Activated CD4-positive, alpha-beta T cell treated with anti-CD3 and anti-CD28 coated beads, Interleukin-2, amount 50 U/mL, for 16 hours (primary cell): Measurements from ENCODE around the gene COL27A1.
A peak's percentile ranks its signal among the peaks of the same experiment; 100 is the strongest.

ENCODE experiments used
- DNase-seq: peaks from one replicate; pipeline ENCODE4 v3.0.0-alpha.2; 2020

The COL27A1 gene

DNA sequence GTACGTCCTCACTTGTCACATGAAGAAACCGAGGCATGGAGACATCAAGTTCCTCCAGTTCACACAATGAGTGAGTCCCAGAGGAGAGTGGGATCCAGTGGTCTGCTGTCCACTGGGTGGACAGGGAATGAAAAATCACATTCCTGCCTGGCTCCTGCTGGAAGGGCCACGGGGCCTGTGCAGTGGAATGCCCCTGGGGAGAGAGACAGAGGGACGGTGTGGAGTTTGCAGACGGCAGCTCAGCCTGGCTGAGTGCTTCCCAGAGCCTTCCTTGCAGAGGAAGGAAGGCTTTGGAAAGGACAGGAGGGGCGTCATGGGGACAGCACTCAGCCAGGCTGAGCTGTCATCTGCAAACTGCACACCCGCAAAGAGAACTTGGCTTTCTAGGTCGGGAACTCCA, 74.7 kb downstream of the COL27A1 start:
- no peak for DNase-seq

DNA sequence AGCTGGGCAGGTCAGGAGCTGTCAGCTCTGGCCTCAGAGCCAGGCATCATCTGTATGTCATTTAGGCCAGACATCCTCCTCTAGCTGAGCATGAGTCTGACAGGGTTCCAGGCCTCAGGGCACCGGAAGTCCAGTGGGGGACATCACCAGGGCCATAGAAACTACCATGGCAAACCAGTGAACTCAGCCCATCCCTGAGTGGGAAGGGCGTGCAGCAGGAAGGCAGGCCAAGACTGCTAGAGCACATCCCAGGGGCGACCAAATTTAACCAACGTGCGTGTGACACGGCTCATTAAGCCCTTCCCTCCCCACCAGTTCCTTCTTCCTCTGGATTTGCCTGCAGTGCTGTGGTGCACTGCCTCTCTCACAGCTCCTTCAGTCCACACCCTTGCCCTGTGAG, 75.9 kb downstream of the COL27A1 start:
- no peak for DNase-seq

DNA sequence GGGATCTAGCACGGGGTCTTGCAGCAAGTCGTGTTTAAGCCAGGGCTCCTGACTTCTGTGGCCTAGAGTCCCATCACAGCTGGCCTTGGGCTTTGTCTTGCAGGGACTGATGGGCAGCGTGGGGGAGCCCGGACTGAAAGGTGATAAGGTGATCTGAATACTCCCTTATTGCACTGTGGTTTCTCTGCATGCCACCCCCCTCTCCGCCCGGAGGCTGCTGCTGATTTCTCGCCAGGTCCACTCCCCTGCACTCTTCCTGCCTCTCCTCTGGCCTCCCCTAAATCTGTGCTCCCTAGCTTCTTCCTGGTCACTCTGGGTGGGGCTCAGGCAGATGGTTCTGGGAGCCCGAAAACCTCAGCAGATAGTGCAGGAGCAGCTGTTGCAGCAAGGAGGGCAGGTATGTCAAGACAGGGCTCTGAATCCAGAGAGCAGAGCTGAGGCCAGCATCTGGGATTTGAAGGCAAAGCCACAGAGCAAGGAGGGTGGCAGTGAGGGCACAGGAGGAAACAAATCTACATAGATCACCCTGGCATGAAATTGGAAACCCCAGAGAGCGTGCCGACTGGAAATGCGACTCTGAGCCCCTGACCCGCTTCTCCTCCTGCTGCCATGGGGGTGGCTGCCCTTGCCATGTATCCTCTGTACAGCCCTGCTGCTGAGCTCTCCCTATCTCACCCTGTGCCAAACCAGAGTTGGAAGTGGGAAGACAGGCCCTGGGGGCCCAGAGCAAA, 76.5 kb downstream of the COL27A1 start:
- DNase-seq: no peak

DNA sequence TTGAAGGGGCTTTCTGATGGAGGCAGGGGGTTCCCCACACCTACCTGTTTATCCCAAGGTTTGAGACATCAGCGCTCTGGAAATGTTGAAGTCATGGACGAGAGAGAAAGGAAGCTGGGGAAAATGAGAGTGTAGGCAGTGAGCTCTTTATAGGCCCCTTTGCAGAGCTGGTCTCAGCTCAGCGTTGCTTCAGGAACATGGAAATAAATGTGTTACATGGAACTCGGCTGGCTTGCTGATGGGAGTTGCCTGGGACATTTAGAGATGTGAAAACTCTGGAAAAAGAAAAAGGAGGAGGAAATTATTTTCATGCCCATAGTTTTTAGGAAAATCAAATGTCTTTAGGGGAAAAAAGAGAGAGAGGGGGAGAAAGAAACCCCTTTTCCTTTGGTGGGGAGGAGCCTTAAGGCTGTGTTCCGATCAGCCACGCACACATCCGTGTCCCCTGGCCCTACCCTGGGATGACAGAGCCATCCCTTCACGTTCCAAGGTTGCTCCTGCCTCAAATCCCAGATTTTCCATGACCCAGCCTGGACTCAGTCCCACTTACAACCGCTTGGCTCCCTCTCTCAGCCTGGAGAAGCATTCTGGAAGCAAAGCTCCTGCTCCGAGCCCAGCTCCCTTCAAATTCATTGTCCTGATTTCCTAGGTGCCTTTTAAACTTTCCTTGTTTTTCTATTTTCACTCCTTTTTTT, 78.3 kb downstream of the COL27A1 start:
- DNase-seq: no peak

DNA sequence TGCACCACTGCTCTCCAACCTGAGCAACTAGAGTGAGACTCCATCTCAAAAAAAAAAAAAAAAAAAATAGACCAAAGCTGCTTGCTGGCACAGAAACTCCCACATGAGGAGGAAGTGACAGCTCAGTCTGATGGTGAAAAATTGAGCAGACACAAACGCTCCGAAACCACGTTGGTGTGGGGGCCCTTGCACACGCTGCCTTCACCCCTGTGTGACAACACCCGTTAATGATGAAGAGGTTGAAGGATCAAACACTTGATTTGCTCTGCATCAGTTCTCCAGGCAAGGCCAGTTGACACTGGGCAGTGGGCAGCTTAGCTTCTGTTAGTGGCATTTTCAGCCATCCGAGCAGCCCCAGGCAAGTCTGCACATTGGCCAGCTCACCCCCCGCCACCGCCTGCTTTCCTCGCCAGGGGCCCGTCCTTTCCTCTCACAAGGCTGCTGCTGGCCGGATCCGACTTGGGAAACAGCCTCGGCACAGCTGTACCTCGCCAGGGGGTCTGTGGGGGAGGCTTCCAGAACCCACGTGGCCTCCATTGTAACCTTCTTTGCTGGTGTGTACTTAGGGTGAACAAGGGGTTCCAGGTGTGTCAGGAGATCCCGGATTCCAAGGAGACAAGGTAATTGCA, 79.8 kb downstream of the COL27A1 start:
- DNase-seq: peak; percentile 5

DNA sequence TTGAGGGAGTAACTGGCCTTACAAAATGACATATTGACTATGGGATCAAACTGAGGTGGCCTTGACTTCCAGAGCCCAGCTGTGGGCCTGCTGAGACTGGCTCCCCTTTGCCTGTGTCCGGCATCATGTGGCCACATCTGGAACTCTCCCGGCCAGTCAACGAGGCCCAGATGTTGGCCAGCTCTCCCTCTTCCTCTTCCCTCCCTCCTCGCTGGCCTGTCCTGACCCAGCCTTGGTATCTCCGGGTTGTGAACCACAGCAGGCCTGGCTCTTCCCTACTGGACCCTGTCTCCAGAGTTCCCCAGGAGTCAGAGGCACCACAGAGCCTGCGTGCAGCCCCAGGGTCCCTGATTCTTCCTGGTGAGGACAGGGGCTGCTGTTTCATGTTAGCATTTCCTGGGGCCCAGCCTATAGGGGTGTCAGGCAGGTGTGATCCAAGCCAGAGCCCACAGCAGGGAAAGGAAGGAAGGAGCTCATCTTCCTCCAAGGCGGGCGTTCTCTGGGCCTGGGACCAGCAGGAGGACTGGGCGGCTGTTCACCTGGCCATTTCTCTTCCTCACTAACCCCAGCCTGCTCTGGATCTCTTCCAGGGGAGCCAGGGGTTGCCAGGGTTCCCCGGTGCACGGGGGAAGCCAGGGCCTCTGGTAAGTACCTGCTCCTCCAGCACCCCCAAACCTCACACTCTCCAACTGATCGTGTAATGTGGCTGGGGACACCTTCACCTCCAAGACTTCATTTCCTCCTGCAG, 81.2 kb downstream of the COL27A1 start:
- no peak for DNase-seq

DNA sequence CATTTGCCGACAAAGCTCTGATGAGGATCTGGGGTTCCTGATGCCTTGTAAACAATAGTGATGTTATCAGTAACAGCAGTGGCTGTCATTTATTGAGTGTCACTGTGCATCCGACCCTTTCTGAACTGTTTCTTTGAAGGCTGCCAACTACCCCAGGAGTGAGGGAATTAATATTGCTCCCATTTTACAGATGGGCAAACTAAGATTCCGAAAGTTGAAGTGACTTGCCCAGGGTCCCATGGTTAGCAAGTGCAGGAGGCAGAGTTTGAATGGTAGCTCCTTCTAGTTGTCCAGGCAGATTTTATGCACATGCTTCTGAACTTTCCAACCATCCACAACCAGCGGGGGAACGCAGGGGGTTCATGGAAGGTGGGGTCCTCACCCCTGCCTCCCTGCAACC, 81.9 kb downstream of the COL27A1 start:
- no peak for DNase-seq

DNA sequence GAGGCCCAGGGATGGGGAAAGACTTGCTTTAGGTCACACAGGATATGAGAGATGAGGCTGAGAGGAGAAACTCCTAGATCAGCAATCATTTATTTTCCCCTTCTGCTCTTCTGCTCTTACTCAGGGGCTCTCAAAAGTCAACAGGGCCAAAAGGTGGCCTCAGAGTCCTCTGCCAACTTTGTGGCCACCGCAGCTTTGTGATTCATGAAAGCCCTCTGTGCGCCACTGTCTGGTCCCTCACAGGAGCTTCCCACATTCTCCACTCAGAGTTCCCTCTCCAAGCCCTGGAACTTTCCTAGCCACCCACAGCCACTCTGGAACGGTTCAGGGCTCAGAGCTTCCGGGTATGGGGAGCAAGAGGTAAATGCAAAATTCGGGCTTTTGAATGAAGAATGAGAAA, 82.4 kb downstream of the COL27A1 start:
- DNase-seq: no peak

DNA sequence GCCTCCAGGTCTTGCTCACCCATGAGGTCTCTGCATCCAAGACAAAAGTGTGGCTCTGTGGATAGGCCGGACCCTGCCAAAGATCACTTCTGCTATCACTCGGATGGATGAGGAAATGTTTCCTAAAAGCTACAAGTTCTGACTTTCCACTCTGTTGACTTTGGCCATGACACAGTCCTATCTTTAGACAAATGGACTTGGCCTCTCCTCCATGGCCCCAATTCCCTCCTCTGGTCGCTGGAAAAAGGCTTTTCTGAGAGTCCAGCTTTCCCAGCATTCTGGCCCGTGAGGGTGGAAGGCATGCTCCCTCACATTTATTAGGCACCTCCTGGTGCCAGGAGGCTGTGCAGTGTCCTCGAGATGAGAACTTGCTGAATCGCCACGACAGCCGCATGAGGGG, 83.1 kb downstream of the COL27A1 start:
- no peak for DNase-seq

DNA sequence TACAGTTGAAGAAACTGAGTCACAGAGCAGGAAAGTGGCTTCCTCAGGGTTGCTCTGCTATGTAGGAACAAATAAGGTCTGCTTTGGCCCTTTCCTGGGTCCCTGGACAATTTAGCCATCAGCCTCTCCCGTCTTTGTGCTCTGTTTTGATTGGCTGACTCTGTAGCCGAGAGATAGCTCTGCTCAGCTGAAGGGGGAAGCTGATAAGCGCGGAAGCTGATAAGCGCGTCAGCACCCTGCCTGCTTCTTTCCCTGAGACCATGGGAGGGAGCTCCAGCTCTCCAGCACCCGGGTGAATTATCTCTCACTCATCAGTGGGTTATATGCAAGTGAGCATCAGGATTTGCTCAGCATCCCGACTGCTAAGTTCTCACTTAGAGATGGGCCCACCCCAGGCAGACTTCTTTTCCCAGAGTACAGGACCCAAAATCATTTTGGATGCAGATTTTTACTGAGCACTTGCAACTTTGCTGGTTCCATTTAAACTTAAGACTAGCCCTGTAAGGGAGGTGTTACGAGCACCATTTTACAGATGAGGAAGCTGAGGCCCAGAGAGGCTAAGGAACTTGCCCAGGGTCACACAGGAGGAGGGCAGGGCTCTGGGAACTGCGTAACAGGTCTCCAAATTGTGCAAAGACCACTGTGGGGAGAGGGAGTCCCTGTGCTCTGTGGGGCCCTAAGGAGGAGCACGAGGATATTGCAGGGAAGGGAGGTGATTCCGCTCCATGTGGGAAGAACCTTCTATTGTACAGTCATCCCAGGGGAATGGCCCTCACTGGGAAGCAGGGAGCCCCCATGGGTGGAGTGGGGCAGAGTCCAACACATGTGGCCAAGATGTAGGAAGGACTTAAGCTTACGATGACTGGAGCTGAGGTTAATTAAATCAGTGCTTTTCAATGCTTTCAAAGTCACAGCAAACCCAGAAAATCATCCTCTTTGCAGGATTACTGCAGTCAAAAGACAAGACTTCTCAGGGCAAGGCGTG, 83.8 kb downstream of the COL27A1 start:
- DNase-seq: no peak

DNA sequence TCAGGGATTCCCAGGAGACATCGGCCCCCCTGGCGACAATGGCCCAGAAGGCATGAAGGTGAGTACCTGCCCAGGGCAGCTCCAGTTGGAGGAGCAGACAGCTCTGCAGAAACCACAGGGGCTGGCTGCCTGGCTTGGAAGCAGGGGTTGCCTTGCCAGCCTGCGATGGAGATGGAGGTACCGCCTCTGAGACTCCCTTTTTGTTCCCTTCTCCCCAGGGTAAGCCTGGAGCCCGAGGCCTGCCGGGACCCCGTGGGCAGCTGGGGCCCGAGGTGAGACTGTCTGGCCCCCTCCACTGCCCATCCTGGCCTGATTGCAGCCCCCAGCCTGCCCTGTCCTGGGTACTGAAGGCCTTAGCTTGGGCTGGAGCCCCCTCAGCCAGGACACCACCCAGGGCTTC, 84.9 kb downstream of the COL27A1 start:
- no peak for DNase-seq

DNA sequence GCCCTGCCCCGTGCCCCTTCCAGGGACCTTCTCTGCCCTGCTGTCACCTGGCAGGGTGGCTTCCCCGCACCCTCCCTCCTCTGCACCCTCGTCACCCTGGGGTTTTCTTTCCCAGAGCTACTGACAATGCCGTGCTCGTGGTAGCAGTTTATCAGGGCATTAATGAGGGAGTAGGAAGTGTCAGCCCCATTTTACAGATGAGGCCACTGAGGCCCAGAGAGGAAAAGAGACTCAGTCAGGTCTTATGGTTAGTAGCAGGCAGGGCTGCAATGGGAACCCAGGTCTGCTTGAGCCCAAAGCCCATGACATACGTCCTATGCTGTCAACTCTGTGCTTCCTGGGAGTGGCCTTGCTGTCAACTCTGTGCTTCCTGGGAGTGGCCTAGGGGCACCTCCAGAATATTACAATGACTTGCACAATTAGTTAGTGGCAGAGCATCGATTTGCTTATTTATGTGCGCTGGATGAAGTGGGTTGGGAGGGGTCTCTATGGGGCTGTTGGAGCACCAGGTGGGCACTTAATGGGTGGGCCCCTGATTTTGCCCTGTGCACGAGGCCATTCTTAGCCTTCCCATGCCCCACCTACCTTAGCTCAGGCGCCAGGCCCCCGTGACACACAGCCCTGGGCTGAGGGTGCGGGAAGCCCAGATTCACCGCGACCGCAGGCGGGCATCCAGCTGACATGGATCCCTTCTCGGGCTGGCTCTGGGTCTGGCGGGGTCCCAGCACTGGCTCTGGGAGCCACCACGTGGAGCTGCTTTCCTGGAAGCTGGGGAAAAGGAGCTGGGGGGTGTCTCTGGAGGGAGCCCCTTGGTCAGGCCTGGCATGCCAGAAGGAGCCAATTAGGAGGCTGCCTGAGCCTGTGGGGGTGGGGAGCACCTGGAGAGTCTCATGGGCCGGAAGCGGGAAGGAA, 85.6 kb downstream of the COL27A1 start:
- DNase-seq: peak; percentile 37

DNA sequence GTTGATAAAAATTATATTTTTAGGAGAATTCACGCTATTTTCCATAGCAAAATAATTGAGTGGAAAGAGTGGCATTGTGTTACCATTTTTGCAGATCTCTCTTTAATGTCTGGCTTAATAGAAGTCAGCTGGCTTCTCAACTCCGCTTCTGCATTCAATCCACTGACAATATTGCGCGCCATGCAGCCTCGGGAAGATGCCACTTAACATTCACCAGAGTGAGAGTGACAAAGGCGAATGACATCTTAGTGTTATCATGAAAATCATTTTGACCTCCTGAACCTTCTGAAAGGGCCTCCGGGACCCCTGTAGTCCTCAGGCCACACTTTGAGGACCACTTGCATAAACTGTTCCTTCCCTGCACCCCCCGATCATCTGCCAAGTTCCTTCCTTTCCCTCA, 87.5 kb downstream of the COL27A1 start:
- no peak for DNase-seq

DNA sequence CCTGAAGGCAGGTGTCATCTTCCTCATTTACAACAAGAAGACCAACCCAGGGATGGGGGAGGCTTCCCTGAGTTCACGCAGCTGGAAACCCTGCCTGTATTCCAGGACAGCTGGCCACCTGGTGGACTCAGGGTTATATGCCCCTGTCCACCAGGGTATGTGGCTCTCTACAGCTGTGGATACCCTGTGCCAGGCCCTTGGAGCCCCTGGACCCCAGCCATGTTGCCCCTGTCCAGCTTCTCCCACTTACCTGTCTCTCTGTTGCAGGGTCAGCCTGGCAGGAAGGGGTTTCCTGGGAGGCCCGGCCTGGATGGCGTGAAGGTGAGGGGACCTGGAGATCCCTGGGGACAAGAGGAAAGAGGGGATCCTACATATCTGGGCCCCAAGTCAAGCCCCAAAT, 87.9 kb downstream of the COL27A1 start:
- no peak for DNase-seq

DNA sequence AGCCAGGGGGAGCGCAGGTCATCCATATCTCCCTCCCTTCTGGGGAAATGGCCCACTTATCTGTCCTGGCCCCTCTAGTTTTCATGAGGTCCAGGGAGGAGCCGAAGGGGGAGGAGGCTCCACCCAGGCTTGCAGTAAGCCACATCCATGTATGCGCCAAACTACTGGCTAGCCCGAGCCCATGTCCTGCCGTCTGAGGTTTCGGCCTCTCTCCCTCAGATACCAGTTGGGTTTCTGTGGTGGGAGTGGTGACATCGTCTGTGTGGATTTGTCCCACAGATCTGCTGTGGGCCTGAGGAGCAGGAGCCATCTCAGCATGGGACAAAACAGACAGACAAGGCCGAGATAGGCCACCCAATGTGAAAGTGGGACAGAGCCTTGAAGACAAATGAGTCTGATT, 89.2 kb downstream of the COL27A1 start:
- DNase-seq: no peak

DNA sequence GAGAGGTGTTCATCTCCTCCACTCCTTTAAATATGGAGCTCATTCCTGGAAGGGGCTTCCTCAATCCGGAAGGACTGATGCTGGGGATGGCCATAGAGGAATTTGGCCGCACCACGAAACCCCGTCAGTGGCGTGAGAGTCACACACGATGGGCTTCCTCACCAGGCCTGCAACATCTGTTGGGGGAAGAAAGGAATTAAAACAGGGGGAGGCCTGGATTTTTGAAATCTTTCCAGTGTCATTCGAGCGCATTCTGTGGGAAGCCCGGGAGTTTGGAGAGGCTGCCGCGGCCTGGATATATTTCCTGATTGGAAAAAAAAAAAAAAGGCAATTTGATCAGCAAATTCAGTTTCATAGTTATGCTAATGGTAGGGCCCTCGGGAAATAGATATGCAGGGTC, 91.2 kb downstream of the COL27A1 start:
- DNase-seq: no peak

DNA sequence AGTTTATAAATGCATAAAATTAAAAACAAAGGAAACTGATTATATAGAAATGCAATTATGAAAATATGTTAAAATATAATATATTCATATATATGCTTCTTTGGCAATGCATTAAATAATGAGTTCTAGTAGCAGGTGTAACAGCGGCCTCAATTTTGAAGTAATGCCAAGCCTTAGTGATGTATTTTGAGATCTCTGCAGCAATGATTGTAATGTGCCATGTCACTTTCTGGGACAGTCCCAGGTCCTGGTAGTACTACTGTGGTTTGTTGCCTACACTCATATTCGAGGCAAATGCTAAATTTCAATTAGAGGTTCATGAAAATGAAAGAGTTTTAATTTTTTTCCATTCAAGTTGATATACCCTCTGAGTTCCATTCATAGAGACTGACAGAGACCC, 91.7 kb downstream of the COL27A1 start:
- DNase-seq: no peak

DNA sequence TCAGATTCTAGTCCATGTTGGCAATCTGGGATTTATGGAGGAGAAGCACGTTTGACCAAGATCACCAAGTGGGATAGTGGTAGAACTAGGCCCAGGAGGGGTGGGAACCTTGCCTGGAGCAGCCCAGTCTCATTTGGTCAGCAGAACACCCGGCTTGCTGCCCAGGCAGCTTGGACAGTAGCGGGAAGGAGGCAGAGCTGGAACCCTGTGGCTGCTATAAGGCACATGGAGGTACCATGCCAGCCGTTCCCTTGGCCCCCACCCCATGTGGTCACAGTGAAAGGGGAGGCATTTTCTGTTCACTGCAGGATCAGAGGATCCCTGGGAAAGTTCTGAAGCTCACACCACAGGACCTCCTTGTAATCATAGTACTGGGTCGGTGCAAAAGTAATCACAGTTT, 92.2 kb downstream of the COL27A1 start:
- DNase-seq: no peak

DNA sequence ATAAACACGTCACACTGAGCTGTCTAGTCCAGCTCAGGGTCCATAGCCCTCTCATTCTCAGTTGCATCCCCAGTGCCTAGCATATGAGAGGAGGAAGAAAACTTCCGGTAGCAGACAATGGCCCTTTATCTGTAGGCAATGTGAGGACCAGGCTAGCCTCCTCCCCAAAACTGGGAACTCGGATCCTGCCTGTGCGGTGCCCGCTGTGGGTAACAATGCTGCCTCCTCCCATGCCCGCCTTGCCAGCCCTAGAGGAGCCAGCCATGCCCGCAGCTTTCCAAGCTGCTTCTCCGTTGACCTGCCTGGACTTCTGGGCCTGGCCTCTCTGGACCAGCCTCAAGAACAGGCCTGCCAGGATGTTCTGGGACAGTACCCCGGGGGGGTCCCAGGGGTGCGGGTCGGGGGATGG, 93.0 kb downstream of the COL27A1 start:
- no peak for DNase-seq

DNA sequence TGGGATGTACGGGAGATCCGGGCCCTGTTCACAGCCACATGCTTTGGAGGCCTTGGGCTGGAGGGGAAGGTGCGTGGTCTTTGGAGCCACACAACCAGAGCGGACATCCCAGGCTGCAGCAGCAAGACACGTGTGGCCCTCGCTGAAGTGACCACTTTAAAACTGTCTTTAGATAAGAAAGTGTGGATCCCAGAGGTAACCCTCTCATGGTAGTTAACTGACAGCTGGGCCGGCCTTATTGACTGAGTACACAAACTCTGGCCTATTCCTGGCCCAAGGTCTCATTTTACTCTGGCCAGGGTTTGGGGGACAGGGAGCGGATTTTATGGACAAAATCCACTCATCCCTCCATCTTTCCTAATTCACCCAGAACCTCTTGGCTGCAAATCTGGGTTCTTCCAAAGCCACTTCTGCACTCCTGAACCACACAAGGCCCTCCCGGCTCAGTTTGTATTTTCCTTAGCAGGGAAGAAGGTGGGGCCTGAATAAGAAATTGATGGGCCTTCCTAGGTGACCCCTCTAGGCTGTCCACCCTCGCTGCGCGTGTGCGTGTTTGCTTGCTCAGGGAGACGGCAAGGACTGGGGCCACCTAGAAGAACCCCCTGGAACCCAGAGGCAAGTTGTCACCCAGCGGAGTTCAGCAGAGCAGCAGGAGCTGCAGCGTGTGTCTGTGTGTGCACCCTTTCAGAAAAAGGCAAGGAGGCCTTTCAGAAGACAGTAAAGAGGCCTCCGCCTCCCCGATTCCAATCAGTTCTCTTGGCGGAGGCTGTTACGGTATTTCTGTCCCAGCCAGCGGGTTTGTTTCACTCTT, 94.3 kb downstream of the COL27A1 start:
- no peak for DNase-seq

DNA sequence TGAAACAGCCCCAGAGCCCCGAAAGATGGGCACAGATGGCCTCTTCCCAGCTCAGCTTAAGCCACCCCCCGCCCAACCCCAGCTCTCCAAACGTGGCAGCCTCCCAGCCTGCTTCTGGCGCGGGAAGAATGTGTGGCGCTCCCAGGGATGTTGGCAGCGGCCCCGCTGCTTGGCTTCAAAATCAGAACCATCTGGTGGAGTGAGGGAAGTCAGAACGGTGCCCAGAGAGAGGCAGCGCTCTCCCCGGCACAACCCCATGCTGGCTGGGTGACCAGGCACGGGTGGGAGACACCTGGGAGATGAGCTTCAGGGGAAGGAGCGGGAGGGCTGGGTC, 94.9 kb downstream of the COL27A1 start:
- no peak for DNase-seq
